ENCODE data around the gene PAK3. TPM values are rescaled to one million over a fixed set of nuclear protein-coding genes. Genes with fewer than 3 reads are reported as not detected.

PAK3 gene
- total RNA-seq, 2 donors from 2014 or later: 7.1 to 11.6 TPM

DNA sequence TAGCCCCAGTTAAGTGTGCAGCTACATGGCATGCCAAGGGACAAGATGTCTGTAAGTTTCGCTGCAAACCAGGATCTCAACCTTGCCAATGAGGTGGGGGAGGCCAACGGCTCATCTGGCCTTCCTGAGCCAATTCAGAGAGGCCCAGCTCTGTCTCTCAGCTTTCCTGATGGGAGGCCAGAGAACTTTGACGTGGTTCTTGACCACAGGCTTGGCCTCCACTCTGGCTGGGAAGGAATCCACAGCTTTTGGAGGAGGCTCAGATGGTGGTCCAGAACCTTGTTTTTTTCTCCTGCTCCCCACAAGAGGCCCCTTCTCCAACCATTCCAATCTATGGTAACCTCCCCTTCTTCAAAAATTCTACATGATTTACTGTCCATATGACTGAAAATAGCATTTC, 164.5 kb downstream of the PAK3 start:
- Histone ChIP-seq H3K27me3 (replicated peaks; ENCODE audit: insufficient read depth) (no peaks in the 10 kb centered on the region), H3K36me3 (no peaks in the 10 kb centered on the region), H3K27ac (no peak overlapping the region), H3K4me1 (ENCODE audit: control insufficient read depth in 1 of 2, low read depth in 2 of 2) (no peaks in the 10 kb centered on the region), H3K9me3 (no peaks in the 10 kb centered on the region), H3K4me3 (no peak overlapping the region)
- TF ChIP-seq, protein P1, sequence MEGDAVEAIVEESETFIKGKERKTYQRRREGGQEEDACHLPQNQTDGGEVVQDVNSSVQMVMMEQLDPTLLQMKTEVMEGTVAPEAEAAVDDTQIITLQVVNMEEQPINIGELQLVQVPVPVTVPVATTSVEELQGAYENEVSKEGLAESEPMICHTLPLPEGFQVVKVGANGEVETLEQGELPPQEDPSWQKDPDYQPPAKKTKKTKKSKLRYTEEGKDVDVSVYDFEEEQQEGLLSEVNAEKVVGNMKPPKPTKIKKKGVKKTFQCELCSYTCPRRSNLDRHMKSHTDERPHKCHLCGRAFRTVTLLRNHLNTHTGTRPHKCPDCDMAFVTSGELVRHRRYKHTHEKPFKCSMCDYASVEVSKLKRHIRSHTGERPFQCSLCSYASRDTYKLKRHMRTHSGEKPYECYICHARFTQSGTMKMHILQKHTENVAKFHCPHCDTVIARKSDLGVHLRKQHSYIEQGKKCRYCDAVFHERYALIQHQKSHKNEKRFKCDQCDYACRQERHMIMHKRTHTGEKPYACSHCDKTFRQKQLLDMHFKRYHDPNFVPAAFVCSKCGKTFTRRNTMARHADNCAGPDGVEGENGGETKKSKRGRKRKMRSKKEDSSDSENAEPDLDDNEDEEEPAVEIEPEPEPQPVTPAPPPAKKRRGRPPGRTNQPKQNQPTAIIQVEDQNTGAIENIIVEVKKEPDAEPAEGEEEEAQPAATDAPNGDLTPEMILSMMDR (IDR thresholded peaks at IDR 0.05): no peak
- DNase-seq (ENCODE audit: low spot score): no peak
- ATAC-seq (ENCODE audit: insufficient number of reproducible peaks, low FRiP score, low read depth): no peak

DNA sequence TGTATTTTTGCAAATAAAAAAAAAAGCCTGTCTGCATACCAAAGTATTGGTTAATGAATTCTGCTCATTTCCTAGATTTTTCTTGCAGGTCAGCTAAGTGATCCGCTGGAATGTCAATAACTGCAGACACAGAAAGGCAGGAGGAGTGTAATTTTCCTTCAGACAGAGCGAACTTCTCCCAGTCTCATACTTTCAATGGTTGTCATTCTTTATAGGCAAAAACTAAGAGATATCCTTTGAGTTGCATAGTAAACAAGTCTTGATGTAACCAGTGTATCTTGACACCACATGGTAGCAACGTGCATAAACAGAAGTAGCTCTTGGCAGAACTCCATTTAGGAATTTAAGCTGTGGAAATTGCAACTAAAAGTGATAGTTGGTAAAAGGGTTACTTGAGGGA, 166.1 kb downstream of the PAK3 start:
- TF ChIP-seq, protein P1 (IDR thresholded peaks at IDR 0.05): no peak
- Histone ChIP-seq H3K4me3 (no peak overlapping the region), H3K27me3 (replicated peaks; ENCODE audit: insufficient read depth) (no peaks in the 10 kb centered on the region), H3K27ac (no peak overlapping the region), H3K9me3 (no peaks in the 10 kb centered on the region), H3K4me1 (ENCODE audit: control insufficient read depth in 1 of 2, low read depth in 2 of 2) (no peaks in the 10 kb centered on the region), H3K36me3 (no peaks in the 10 kb centered on the region)
- no peak for ATAC-seq (ENCODE audit: insufficient number of reproducible peaks, low FRiP score, low read depth)
- DNase-seq (ENCODE audit: low spot score): no peak

DNA sequence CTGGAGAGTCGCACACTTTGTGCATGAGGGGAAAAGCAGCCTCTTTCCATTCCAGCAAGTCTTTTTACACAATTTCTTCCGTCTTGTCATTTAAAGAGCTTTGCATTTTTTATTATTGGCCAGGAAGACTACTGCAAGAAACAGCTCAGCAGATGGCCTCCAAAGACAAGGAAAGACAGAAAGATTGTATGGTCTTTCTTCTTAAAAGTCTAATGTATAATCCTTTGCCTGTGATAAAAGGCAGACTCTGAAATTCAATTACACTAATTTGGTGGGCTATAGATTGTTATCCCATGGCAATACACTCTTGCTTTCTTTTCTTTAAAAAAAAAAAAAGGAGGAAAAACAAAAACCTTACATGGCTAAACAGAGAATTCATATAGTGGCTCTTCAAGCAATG, 168.4 kb downstream of the PAK3 start:
- no peaks in the 10 kb centered on the region for H3K9me3 ChIP-seq
- H3K4me1 ChIP-seq (ENCODE audit: control insufficient read depth in 1 of 2, low read depth in 2 of 2): no peaks in the 10 kb centered on the region
- no peaks in the 10 kb centered on the region for H3K27me3 ChIP-seq (replicated peaks; ENCODE audit: insufficient read depth)
- TF ChIP-seq, protein P1 (IDR thresholded peaks at IDR 0.05): no peak
- ATAC-seq (ENCODE audit: insufficient number of reproducible peaks, low FRiP score, low read depth): no peak
- H3K27ac ChIP-seq: no peak overlapping the region
- H3K4me3 ChIP-seq: no peak overlapping the region
- no peak for DNase-seq (ENCODE audit: low spot score)
- no peaks in the 10 kb centered on the region for H3K36me3 ChIP-seq

DNA sequence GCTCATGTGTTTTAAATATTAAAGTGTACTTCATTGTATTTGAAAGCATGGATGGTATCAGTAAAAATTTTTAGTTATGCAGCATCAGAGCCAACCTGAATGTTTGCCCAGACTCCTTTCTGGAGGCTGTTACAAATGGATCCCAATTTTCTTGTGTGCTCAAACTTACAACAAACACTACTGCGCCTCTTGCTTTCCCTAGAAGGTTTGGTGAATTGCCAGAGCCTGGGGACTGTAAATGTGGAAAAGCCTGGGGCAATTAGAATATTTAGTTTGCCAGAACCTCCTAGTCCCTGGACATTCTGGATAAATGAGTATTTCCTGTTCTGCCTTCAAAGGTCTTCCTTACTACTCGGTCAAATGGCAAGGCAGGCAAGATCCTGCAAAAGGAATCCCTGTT, 169.5 kb downstream of the PAK3 start:
- Histone ChIP-seq H3K27me3 (replicated peaks; ENCODE audit: insufficient read depth) (no peaks in the 10 kb centered on the region), H3K27ac (no peak overlapping the region), H3K9me3 (no peaks in the 10 kb centered on the region), H3K4me1 (ENCODE audit: control insufficient read depth in 1 of 2, low read depth in 2 of 2) (no peaks in the 10 kb centered on the region), H3K4me3 (no peak overlapping the region), H3K36me3 (no peaks in the 10 kb centered on the region)
- DNase-seq (ENCODE audit: low spot score): no peak
- TF ChIP-seq, protein P1 (IDR thresholded peaks at IDR 0.05): no peak
- no peak for ATAC-seq (ENCODE audit: insufficient number of reproducible peaks, low FRiP score, low read depth)

DNA sequence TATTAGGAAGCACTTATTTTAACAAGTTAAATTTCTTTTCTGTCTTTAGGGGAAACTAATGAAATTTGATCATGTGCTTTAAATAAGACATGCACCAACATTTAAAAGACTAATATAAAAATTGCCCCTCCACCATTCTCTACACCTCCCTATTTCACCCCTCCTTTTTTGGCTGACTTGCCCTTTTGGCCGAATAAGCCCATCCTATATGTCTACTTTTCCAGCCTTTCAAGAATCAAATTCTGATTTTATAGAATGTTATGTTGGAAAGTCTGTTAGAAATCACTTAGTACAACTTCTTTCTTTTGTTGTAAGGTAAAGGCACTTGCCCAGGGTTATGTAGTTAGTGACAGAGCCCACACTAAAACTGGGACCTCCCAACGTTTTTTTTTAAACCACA, 172.5 kb downstream of the PAK3 start:
- Histone ChIP-seq H3K27me3 (replicated peaks; ENCODE audit: insufficient read depth) (no peaks in the 10 kb centered on the region), H3K4me3 (no peak overlapping the region)
- TF ChIP-seq, protein P1 (IDR thresholded peaks at IDR 0.05): no peak

More for the DNA sequence above, 172.5 kb downstream of the PAK3 start:
- no peaks in the 10 kb centered on the region for H3K4me1 ChIP-seq (ENCODE audit: control insufficient read depth in 1 of 2, low read depth in 2 of 2)
- H3K36me3 ChIP-seq: no peaks in the 10 kb centered on the region
- no peak overlapping the region for H3K27ac ChIP-seq
- DNase-seq (ENCODE audit: low spot score) (no peak), ATAC-seq (ENCODE audit: insufficient number of reproducible peaks, low FRiP score, low read depth) (no peak)
- H3K9me3 ChIP-seq: no peaks in the 10 kb centered on the region
